ENCODE results near the gene HCFC2.

Gene HCFC2

GRCh38 chr12:104050436-104050835 lies 13.9 kb upstream of the HCFC2 start:
- no peak for DNase-seq (ENCODE audit: low read depth, low spot score)
- no peak for TF ChIP-seq SUZ12 (IDR thresholded peaks at IDR 0.05; ENCODE audit: extremely low read depth, insufficient read depth, insufficient read length)
- TF ChIP-seq ZNF274 (IDR thresholded peaks at IDR 0.05; ENCODE audit: low read depth, low read length), result no peak
- no peak for TF ChIP-seq YY1 (IDR thresholded peaks at IDR 0.05; ENCODE audit: insufficient read depth, insufficient read length)
- peak overlapping the region; percentile 44 for H3K4me3 ChIP-seq (ENCODE audit: insufficient read length, low read depth)
- peaks cover 44% of the 10 kb centered on the region for H3K27me3 ChIP-seq (ENCODE audit: insufficient read depth, insufficient read length)
- no peaks in the 10 kb centered on the region for H3K4me1 ChIP-seq (ENCODE audit: insufficient read depth, insufficient read length)
- no peaks in the 10 kb centered on the region for H3K9me3 ChIP-seq (ENCODE audit: insufficient read depth, low read length)
- no peak overlapping the region for H3K9ac ChIP-seq (ENCODE audit: insufficient read length, low read depth)
- no peaks in the 10 kb centered on the region for H3K36me3 ChIP-seq (ENCODE audit: insufficient read depth, insufficient read length, low read length)

GRCh38 chr12:104054681-104055346 lies 9.5 kb upstream of the HCFC2 start:
- Histone ChIP-seq H3K27me3 (ENCODE audit: insufficient read depth, insufficient read length) (peaks cover 21% of the 10 kb centered on the region), H3K9me3 (ENCODE audit: insufficient read depth, low read length) (no peaks in the 10 kb centered on the region), H3K36me3 (ENCODE audit: insufficient read depth, insufficient read length, low read length) (no peaks in the 10 kb centered on the region), H3K9ac (ENCODE audit: insufficient read length, low read depth) (no peak overlapping the region), H3K4me1 (ENCODE audit: insufficient read depth, insufficient read length) (no peaks in the 10 kb centered on the region), H3K4me3 (ENCODE audit: insufficient read length, low read depth) (no peak overlapping the region)
- DNase-seq (ENCODE audit: low read depth, low spot score), result no peak
- TF ChIP-seq YY1 (IDR thresholded peaks at IDR 0.05; ENCODE audit: insufficient read depth, insufficient read length), result no peak
- TF ChIP-seq ZNF274 (IDR thresholded peaks at IDR 0.05; ENCODE audit: low read depth, low read length), result no peak
- no peak for TF ChIP-seq SUZ12 (IDR thresholded peaks at IDR 0.05; ENCODE audit: extremely low read depth, insufficient read depth, insufficient read length)

GRCh38 chr12:104055686-104056388 lies 8.5 kb upstream of the HCFC2 start:
- DNase-seq (ENCODE audit: low read depth, low spot score), result no peak
- Histone ChIP-seq H3K9me3 (ENCODE audit: insufficient read depth, low read length) (no peaks in the 10 kb centered on the region), H3K4me3 (ENCODE audit: insufficient read length, low read depth) (no peak overlapping the region), H3K36me3 (ENCODE audit: insufficient read depth, insufficient read length, low read length) (no peaks in the 10 kb centered on the region), H3K9ac (ENCODE audit: insufficient read length, low read depth) (no peak overlapping the region), H3K4me1 (ENCODE audit: insufficient read depth, insufficient read length) (no peaks in the 10 kb centered on the region), H3K27me3 (ENCODE audit: insufficient read depth, insufficient read length) (peaks cover 11% of the 10 kb centered on the region)
- no peak for TF ChIP-seq ZNF274 (IDR thresholded peaks at IDR 0.05; ENCODE audit: low read depth, low read length)
- TF ChIP-seq YY1 (IDR thresholded peaks at IDR 0.05; ENCODE audit: insufficient read depth, insufficient read length), result no peak
- TF ChIP-seq SUZ12 (IDR thresholded peaks at IDR 0.05; ENCODE audit: extremely low read depth, insufficient read depth, insufficient read length), result no peak

GRCh38 chr12:104056419-104056972 lies 7.8 kb upstream of the HCFC2 start:
- Histone ChIP-seq H3K36me3 (ENCODE audit: insufficient read depth, insufficient read length, low read length) (no peaks in the 10 kb centered on the region), H3K4me3 (ENCODE audit: insufficient read length, low read depth) (no peak overlapping the region), H3K9me3 (ENCODE audit: insufficient read depth, low read length) (no peaks in the 10 kb centered on the region), H3K27me3 (ENCODE audit: insufficient read depth, insufficient read length) (peaks cover 5% of the 10 kb centered on the region), H3K4me1 (ENCODE audit: insufficient read depth, insufficient read length) (no peaks in the 10 kb centered on the region), H3K9ac (ENCODE audit: insufficient read length, low read depth) (no peak overlapping the region)
- TF ChIP-seq SUZ12 (IDR thresholded peaks at IDR 0.05; ENCODE audit: extremely low read depth, insufficient read depth, insufficient read length), result no peak
- no peak for TF ChIP-seq ZNF274 (IDR thresholded peaks at IDR 0.05; ENCODE audit: low read depth, low read length)
- TF ChIP-seq YY1 (IDR thresholded peaks at IDR 0.05; ENCODE audit: insufficient read depth, insufficient read length), result no peak
- DNase-seq (ENCODE audit: low read depth, low spot score), result no peak

- Histone ChIP-seq H3K36me3 (ENCODE audit: insufficient read depth, insufficient read length, low read length) (no peaks in the 10 kb centered on the region), H3K9me3 (ENCODE audit: insufficient read depth, low read length) (no peaks in the 10 kb centered on the region), H3K4me1 (ENCODE audit: insufficient read depth, insufficient read length) (no peaks in the 10 kb centered on the region), H3K4me3 (ENCODE audit: insufficient read length, low read depth) (no peak overlapping the region), H3K9ac (ENCODE audit: insufficient read length, low read depth) (no peak overlapping the region), H3K27me3 (ENCODE audit: insufficient read depth, insufficient read length) (peaks cover 5% of the 10 kb centered on the region)
- DNase-seq (ENCODE audit: low read depth, low spot score), result no peak
- TF ChIP-seq SUZ12 (IDR thresholded peaks at IDR 0.05; ENCODE audit: extremely low read depth, insufficient read depth, insufficient read length) (no peak), ZNF274 (IDR thresholded peaks at IDR 0.05; ENCODE audit: low read depth, low read length) (no peak), YY1 (IDR thresholded peaks at IDR 0.05; ENCODE audit: insufficient read depth, insufficient read length) (no peak)
Observed at GRCh38 chr12:104057771-104058197, 6.5 kb upstream of the HCFC2 start.

GRCh38 chr12:104058802-104059201 lies 5.5 kb upstream of the HCFC2 start:
- H3K4me1 ChIP-seq (ENCODE audit: insufficient read depth, insufficient read length), result no peaks in the 10 kb centered on the region
- no peak overlapping the region for H3K4me3 ChIP-seq (ENCODE audit: insufficient read length, low read depth)
- H3K9ac ChIP-seq (ENCODE audit: insufficient read length, low read depth), result no peak overlapping the region
- no peak for DNase-seq (ENCODE audit: low read depth, low spot score)
- H3K9me3 ChIP-seq (ENCODE audit: insufficient read depth, low read length), result no peaks in the 10 kb centered on the region
- TF ChIP-seq SUZ12 (IDR thresholded peaks at IDR 0.05; ENCODE audit: extremely low read depth, insufficient read depth, insufficient read length) (no peak), ZNF274 (IDR thresholded peaks at IDR 0.05; ENCODE audit: low read depth, low read length) (no peak), YY1 (IDR thresholded peaks at IDR 0.05; ENCODE audit: insufficient read depth, insufficient read length) (no peak)
- peaks cover 15% of the 10 kb centered on the region for H3K27me3 ChIP-seq (ENCODE audit: insufficient read depth, insufficient read length)
- no peaks in the 10 kb centered on the region for H3K36me3 ChIP-seq (ENCODE audit: insufficient read depth, insufficient read length, low read length)

GRCh38 chr12:104059963-104060362 lies 4.4 kb upstream of the HCFC2 start:
- H3K9me3 ChIP-seq (ENCODE audit: insufficient read depth, low read length), result no peaks in the 10 kb centered on the region
- TF ChIP-seq SUZ12 (IDR thresholded peaks at IDR 0.05; ENCODE audit: extremely low read depth, insufficient read depth, insufficient read length), result no peak
- no peak for TF ChIP-seq YY1 (IDR thresholded peaks at IDR 0.05; ENCODE audit: insufficient read depth, insufficient read length)
- TF ChIP-seq ZNF274 (IDR thresholded peaks at IDR 0.05; ENCODE audit: low read depth, low read length), result no peak
- no peak for DNase-seq (ENCODE audit: low read depth, low spot score)
- H3K9ac ChIP-seq (ENCODE audit: insufficient read length, low read depth), result no peak overlapping the region
- peaks cover 21% of the 10 kb centered on the region for H3K27me3 ChIP-seq (ENCODE audit: insufficient read depth, insufficient read length)
- no peak overlapping the region for H3K4me3 ChIP-seq (ENCODE audit: insufficient read length, low read depth)
- H3K4me1 ChIP-seq (ENCODE audit: insufficient read depth, insufficient read length), result no peaks in the 10 kb centered on the region
- no peaks in the 10 kb centered on the region for H3K36me3 ChIP-seq (ENCODE audit: insufficient read depth, insufficient read length, low read length)
